ENCODE measurements around the gene CBLC.
A peak's percentile ranks its signal among the peaks of the same experiment; 100 is the strongest.

The CBLC gene

DNA sequence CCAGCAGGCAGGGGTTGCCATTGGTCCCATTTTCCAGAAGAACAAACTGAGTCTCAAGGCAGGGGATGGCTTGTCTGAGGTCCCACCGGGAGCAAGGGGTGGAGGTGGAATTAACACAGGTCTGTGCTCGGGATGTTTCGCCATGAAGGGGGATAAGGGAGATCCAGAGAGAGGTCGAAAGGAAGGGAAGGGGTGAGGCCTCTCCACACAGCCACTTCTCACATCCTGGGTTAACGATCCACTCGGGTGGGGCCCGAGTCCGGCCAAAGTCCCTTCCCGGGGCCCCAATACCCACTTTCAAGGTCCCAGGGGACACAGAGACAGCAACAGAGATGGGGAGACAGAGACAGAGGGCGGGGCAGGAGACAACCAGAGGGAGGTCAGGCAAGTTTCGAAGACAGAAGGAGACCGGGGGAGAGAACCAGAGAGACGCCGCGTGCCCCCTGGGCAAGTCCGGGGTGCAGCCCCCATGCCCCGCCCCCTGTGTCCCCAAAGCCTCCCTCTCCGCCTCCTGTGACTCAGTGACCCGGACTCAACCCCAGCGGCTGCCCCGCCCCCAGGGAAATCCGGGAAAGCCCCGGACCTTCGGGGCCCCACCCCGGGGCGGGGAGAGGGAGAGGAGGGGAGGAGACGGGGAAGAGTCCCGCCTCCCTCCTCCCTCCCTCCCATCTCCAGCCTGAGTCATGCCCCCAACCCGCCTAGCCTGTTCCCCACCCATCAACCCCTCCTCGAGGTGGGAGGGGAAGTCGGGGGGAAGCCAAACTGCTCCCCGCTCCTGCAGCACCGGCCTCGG lies 30.5 kb upstream of the CBLC start:
- H3K27ac ChIP-seq (ENCODE audit: low read length), result peak overlapping the region; percentile 92
- no peak overlapping the region for H2AFZ ChIP-seq (ENCODE audit: low read depth, low read length)
- H3K9ac ChIP-seq (ENCODE audit: low read length), result peak overlapping the region; percentile 95
- TF ChIP-seq CTCF (IDR thresholded peaks at IDR 0.05; ENCODE audit: low read depth, low read length) (no peak), EZH2phosphoT487 (IDR thresholded peaks at IDR 0.05; ENCODE audit: low read depth) (no peak)
- H3K79me2 ChIP-seq (ENCODE audit: low read length), result peaks cover 40% of the 10 kb centered on the region
- H3K27me3 ChIP-seq (ENCODE audit: low read depth, low read length), result peaks cover 15% of the 10 kb centered on the region
- no peaks in the 10 kb centered on the region for H3K9me3 ChIP-seq (ENCODE audit: insufficient read depth, low read length)
- peak overlapping the region; percentile 87 for H3K4me2 ChIP-seq (ENCODE audit: low read length)
- peak overlapping the region; percentile 85 for H3K4me3 ChIP-seq (ENCODE audit: low read length)
- H3K4me1 ChIP-seq (ENCODE audit: low read length), result peaks cover 38% of the 10 kb centered on the region
- peaks cover 24% of the 10 kb centered on the region for H3K36me3 ChIP-seq (replicated peaks; ENCODE audit: low read depth, low read length)
- H4K20me1 ChIP-seq (ENCODE audit: insufficient read depth, low read length), result no peaks in the 10 kb centered on the region

DNA sequence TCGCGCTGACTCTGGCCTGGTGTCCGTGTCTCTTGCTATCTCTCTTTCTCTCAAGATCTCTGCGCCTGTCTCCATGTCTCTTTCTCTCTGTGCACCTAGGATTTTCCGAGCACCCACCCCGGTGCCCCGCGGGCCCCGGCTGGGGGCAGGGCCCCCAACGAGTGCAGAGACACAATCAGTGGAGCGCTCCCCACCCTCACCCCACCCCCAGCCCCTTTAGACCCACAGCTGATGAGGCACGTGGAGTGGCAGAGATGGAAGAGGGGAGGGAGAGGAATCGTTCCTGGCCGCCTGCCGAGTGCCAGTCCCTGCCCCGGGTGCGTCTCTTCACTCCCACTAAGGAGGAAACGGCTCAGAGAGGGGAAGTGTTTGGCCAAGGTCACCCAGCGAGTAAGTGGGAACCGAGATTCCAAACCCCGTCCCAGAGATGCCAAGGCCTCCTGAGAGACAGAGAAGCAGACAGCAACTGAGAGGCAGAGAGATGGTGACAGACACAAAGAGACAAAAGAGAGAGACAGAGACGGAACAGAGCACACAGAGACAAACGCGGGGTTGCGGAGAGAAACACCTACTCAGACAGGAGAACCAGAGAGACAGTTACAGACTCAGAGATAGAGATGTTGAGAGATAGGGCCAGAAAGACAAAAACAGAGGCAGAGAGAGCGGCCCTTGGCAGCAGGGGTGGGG lies 29.8 kb upstream of the CBLC start:
- no peaks in the 10 kb centered on the region for H4K20me1 ChIP-seq (ENCODE audit: insufficient read depth, low read length)
- no peaks in the 10 kb centered on the region for H3K9me3 ChIP-seq (ENCODE audit: insufficient read depth, low read length)
- H3K36me3 ChIP-seq (replicated peaks; ENCODE audit: low read depth, low read length), result peaks cover 31% of the 10 kb centered on the region
- H2AFZ ChIP-seq (ENCODE audit: low read depth, low read length), result no peak overlapping the region
- H3K9ac ChIP-seq (ENCODE audit: low read length), result peak overlapping the region; percentile 95
- H3K27me3 ChIP-seq (ENCODE audit: low read depth, low read length), result peaks cover 15% of the 10 kb centered on the region
- H3K27ac ChIP-seq (ENCODE audit: low read length), result peak overlapping the region; percentile 92
- H3K4me3 ChIP-seq (ENCODE audit: low read length), result peak overlapping the region; percentile 85
- TF ChIP-seq EZH2phosphoT487 (IDR thresholded peaks at IDR 0.05; ENCODE audit: low read depth) (no peak), CTCF (IDR thresholded peaks at IDR 0.05; ENCODE audit: low read depth, low read length) (no peak)
- H3K4me1 ChIP-seq (ENCODE audit: low read length), result peaks cover 45% of the 10 kb centered on the region
- peak overlapping the region; percentile 87 for H3K4me2 ChIP-seq (ENCODE audit: low read length)
- H3K79me2 ChIP-seq (ENCODE audit: low read length), result peaks cover 47% of the 10 kb centered on the region

DNA sequence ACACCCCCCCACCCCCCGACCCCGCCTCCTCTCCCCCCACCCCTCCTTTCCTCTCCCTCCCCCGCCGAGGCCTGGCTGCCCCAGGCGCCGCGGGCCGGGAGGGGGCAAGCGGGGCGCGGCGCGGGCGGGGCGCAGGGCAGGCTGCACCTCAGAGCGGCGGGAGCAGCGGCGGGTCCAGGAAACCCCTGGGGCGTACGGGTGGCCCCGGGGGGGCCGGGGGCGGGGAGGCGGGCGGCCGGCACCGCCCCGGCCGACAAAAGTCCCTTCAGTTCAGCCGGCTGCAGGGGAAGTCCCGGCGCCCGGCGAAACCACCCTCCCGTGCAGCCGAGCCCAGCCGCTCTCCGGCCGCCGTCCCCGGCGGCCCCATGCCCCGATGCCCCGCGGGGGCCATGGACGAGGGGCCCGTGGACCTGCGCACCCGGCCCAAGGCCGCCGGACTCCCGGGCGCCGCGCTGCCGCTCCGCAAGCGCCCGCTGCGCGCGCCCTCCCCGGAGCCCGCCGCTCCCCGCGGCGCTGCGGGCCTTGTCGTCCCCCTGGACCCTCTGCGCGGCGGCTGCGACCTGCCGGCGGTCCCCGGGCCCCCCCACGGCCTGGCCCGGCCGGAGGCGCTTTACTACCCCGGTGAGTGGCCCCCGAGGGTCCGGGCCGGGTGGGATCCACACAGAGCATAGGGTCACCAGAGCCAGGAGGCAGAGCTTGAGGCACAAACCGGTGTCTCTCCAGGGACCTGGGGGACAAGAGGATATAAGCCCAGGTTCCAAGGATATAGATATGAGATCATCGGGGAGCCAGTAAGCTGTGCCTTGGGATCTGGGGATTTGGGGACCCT lies 29.1 kb upstream of the CBLC start, which contains the start of gene BCL3:
BCL3 (plus strand) TSS at position 283 of the 829 bp plus-strand sequence; CDS start at position 366, 83 bp downstream.
- Histone ChIP-seq H3K4me3 (ENCODE audit: low read length) (peak within 1 kb of the TSS; percentile 85), H3K9ac (ENCODE audit: low read length) (peak within 1 kb of the TSS; percentile 95), H3K4me1 (ENCODE audit: low read length) (peaks cover 48% of the 10 kb centered on the region)

More for the DNA sequence above, 29.1 kb upstream of the CBLC start, which contains the start of gene BCL3:
- Histone ChIP-seq H3K27me3 (ENCODE audit: low read depth, low read length) (peaks cover 15% of the 10 kb centered on the region), H3K27ac (ENCODE audit: low read length) (peak within 1 kb of the TSS; percentile 97), H4K20me1 (ENCODE audit: insufficient read depth, low read length) (no peaks in the 10 kb centered on the region), H3K79me2 (ENCODE audit: low read length) (peaks cover 47% of the 10 kb centered on the region), H3K4me2 (ENCODE audit: low read length) (peak within 1 kb of the TSS; percentile 98), H2AFZ (ENCODE audit: low read depth, low read length) (no peak within 1 kb of the TSS), H3K9me3 (ENCODE audit: insufficient read depth, low read length) (no peaks in the 10 kb centered on the region), H3K36me3 (replicated peaks; ENCODE audit: low read depth, low read length) (peaks cover 31% of the 10 kb centered on the region)
- TF ChIP-seq EZH2phosphoT487 (IDR thresholded peaks at IDR 0.05; ENCODE audit: low read depth), result no peak
- TF ChIP-seq CTCF (IDR thresholded peaks at IDR 0.05; ENCODE audit: low read depth, low read length), result no peak

All from OCI-LY3 (cell line).